CD4-positive, alpha-beta T cell (primary cell): ENCODE results near the gene MTHFD2. TPM values are rescaled to one million over a fixed set of nuclear protein-coding genes. Genes with fewer than 3 reads are reported as not detected.

ENCODE experiments used
- ATAC-seq: fragments of 200-7000 bp; cut with Tn5 transposase; one replicate; pipeline ENCODE4 v1.10.0; 2022; ENCODE audit warnings: mild to moderate bottlenecking; ENCODE audit not compliant: poor library complexity
- CTCF ChIA-PET: fragments of 350-600 bp; sonication (Branson Sonifier 250); formaldehyde crosslinking; loops from one replicate; lab custom pipeline; 2021; ENCODE audit warnings: antibody characterized with exemption, inconsistent platforms; lab: Charles Lee
- POLR2A ChIA-PET: fragments of 350-600 bp; sonication (Branson Sonifier 250); formaldehyde crosslinking; loops from one replicate; lab custom pipeline; 2021; ENCODE audit warnings: antibody characterized with exemption, inconsistent platforms; lab: Charles Lee
- DNase-seq, 14 experiments: peaks; one replicate each; pipeline ENCODE4 v3.0.0-alpha.2; 2013 to 2020; ENCODE audit warnings: mixed read lengths in 2 of 14
- H3K27ac ChIP-seq, 2 donors: one replicate each; pipeline versions ENCODE4 v1.5.1 to v1.7.0; 2013; ENCODE audit warnings: low read length in 2 of 2, low read depth in 1 of 2, mild to moderate bottlenecking in 1 of 2
- H3K27me3 ChIP-seq, 2 experiments: 1 replicate in 1 of 2; 2 replicates in 1 of 2; pipeline versions ENCODE4 v1.6.1 to v1.7.0; 2013; ENCODE audit warnings: low read length in 2 of 2, control low read depth in 1 of 2, mild to moderate bottlenecking in 1 of 2, moderate library complexity in 1 of 2; ENCODE audit not compliant: insufficient read depth in 2 of 2, control insufficient read depth in 1 of 2
- H3K36me3 ChIP-seq: one replicate; pipeline ENCODE4 v1.6.1; 2013; ENCODE audit warnings: low read length, control low read depth; ENCODE audit not compliant: insufficient read depth
- H3K4me1 ChIP-seq: one replicate; pipeline ENCODE4 v1.6.1; 2013; ENCODE audit warnings: low read length, control low read depth; ENCODE audit not compliant: insufficient read depth
- H3K4me3 ChIP-seq: one replicate; pipeline ENCODE4 v1.5.1; 2013; ENCODE audit warnings: mild to moderate bottlenecking, low read length, moderate library complexity
- H3K9me3 ChIP-seq, 2 experiments: 1 replicate in 1 of 2; 2 replicates in 1 of 2; pipeline versions ENCODE4 v1.6.1 to v1.7.0; 2013; ENCODE audit warnings: low read length in 2 of 2, mild to moderate bottlenecking in 2 of 2, control low read depth in 1 of 2, moderate library complexity in 1 of 2; ENCODE audit not compliant: control insufficient read depth in 1 of 2, insufficient read depth in 1 of 2
- H3K27ac Mint-ChIP-seq: one replicate; pipeline ENCODE4 v1.8.0; 2020; ENCODE audit warnings: mixed read lengths
- H3K27me3 Mint-ChIP-seq: one replicate; pipeline ENCODE4 v1.8.0; 2021; ENCODE audit warnings: mixed read lengths
- H3K36me3 Mint-ChIP-seq: one replicate; pipeline ENCODE4 v1.8.0; 2021; ENCODE audit warnings: low read depth, mixed read lengths
- H3K4me1 Mint-ChIP-seq: one replicate; pipeline ENCODE4 v1.8.0; 2021; ENCODE audit warnings: low read depth, mixed read lengths
- H3K4me3 Mint-ChIP-seq: one replicate; pipeline ENCODE4 v1.8.0; 2020; ENCODE audit warnings: mild to moderate bottlenecking, mixed read lengths
- H3K9me3 Mint-ChIP-seq: one replicate; pipeline ENCODE4 v1.8.0; 2020; ENCODE audit warnings: mixed read lengths
- intact Hi-C, 2 experiments: fragments of 100-400 bp; cut with DNase I in 1 of 2; cut with micrococcal nuclease in 1 of 2; formaldehyde crosslinking; loops; one replicate each; pipeline versions ENCODE4 v1.15.1 to v1.9.0; 2023 to 2025; cut with DNase I, micrococcal nuclease
- polyA plus RNA-seq, 2 donors: library from polyadenylated mRNA; unstranded; fragments of 120-200 nt; gene quantifications; one replicate each; pipeline ENCODE4 v1.2.1, GENCODE V29; 2013
- total RNA-seq, 174 experiments: library from RNA in 2 of 174; stranded (reverse) in 2 of 174; gene quantifications; one replicate each; pipeline ENCODE4 v1.2.3 and lab custom pipeline; 2021 to 2026
- TF ChIP-seq, protein P1 (sequence below): fragments of 200-600 bp; IDR thresholded peaks from one replicate; pipeline ENCODE4 v1.8.0; 2022; ENCODE audit warnings: antibody characterized with exemption, mild to moderate bottlenecking

Gene MTHFD2
- total RNA-seq (10 to 100 TPM; 18.6 to 21.6 TPM), total RNA-seq (lab: John Stamatoyannopoulos, UW) (22.9 to 1,478 (median 88.2) reads per million in 172 experiments)
- polyA plus RNA-seq (2013, experiment 1 of 2) = 21.7 TPM
- 23.3 TPM for polyA plus RNA-seq (2013, experiment 2 of 2)

DNA sequence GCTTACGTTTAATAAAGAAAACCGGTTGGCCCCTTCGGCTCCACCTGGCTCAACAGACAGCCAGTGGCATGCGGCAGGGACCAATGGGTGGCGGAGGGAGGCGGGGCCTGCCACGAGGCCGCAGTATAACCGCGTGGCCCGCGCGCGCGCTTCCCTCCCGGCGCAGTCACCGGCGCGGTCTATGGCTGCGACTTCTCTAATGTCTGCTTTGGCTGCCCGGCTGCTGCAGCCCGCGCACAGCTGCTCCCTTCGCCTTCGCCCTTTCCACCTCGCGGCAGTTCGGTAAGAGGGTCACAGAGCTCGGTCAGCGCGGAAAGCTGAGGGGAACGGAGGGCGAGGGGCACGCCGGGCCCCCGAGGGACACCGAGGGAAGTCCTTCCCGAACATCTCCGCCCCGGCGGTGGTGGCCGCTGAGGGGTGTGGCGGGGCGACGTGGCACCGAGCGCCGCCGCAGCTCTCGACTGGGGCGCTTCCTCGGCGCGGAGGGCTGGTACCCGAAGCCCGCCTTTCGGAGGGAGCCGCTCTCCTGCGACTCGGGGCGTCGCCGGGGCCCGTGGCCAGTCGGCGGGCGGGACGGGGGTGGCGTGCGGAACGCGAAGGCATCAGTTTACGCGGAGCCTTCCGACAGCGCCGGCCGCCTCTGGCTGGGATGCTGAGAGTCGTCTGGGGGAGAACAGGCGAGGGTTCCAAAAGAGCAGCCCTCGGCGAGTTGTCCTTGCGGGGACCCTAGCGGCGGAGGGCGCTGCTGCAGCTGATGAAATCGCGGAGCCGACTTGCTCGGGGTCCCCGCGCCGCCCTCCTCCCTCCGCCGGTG, at the start of gene MTHFD2:
MTHFD2 (plus strand) TSS at position 155 of the 814 bp plus-strand sequence; CDS start at position 182, 27 bp downstream.
- Histone ChIP-seq H3K9me3 (no peaks in the 10 kb centered on the region), H3K27ac (peak within 1 kb of the TSS; percentile 86 to 88), H3K4me3 (peak within 1 kb of the TSS; percentile 89), H3K36me3 (no peaks in the 10 kb centered on the region), H3K4me1 (peaks cover 25% of the 10 kb centered on the region), H3K27me3 (no peaks in the 10 kb centered on the region)
- ChIA-PET CTCF (interaction anchor here (0.8 to 3.8 kb wide), 10 partner anchors 11 to 375 kb away, joined by 3 to 35 read pairs (median 4); partner anchors contain the start of genes MOB1A and STAMBP), POLR2A (interaction anchor here (0.6 to 5.0 kb wide), 19 partner anchors 9 to 371 kb away, joined by 3 to 105 read pairs (median 4); partner anchors contain the start of genes INO80B, MOB1A, MRPL53 and STAMBP)
- Mint-ChIP-seq H3K4me1 (peaks cover 31% of the 10 kb centered on the region), H3K36me3 (peaks cover 9% of the 10 kb centered on the region), H3K27ac (peak within 1 kb of the TSS; percentile 93), H3K27me3 (no peaks in the 10 kb centered on the region), H3K9me3 (no peaks in the 10 kb centered on the region), H3K4me3 (peak within 1 kb of the TSS; percentile 94)
- peak; percentile 75 to 94 (median 85) for DNase-seq
- TF ChIP-seq, protein P1, sequence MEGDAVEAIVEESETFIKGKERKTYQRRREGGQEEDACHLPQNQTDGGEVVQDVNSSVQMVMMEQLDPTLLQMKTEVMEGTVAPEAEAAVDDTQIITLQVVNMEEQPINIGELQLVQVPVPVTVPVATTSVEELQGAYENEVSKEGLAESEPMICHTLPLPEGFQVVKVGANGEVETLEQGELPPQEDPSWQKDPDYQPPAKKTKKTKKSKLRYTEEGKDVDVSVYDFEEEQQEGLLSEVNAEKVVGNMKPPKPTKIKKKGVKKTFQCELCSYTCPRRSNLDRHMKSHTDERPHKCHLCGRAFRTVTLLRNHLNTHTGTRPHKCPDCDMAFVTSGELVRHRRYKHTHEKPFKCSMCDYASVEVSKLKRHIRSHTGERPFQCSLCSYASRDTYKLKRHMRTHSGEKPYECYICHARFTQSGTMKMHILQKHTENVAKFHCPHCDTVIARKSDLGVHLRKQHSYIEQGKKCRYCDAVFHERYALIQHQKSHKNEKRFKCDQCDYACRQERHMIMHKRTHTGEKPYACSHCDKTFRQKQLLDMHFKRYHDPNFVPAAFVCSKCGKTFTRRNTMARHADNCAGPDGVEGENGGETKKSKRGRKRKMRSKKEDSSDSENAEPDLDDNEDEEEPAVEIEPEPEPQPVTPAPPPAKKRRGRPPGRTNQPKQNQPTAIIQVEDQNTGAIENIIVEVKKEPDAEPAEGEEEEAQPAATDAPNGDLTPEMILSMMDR = peak; percentile 81
- intact Hi-C loops = loop anchor here in 1 of 2 experiments (1.0 to 2.0 kb wide), 2 partner anchors 20 to 194 kb away; partner anchors contain the start of gene MOB1A
- ATAC-seq = peak; percentile 81

DNA sequence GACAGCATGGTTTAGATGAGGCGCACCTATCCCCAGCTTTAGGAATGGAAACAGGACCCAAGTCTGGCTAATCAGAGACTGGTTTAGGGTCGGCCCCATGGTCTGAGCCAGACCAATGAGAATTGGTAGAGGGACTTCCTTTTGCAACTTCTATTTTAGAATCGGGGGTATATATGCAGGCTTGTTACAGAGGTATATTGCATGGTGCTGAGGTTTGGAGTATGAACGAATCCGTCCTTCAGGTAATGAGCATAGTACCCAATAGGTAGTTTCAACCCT, 49.2 kb upstream of the MTHFD2 start:
- ChIA-PET CTCF (interaction anchor here (1.2 to 3.3 kb wide), 5 partner anchors 18 to 325 kb away, joined by 4 to 14 read pairs (median 12); partner anchors contain the start of gene MOB1A), POLR2A (interaction anchor here (1.2 to 4.5 kb wide), 3 partner anchors 29 to 325 kb away, joined by 3 to 31 read pairs (median 5); partner anchors contain the start of genes MOB1A and STAMBP)
- Mint-ChIP-seq H3K9me3 (no peaks in the 10 kb centered on the region), H3K4me1 (no peaks in the 10 kb centered on the region), H3K27ac (peak overlapping the region; percentile 62), H3K4me3 (no peak overlapping the region), H3K27me3 (no peaks in the 10 kb centered on the region), H3K36me3 (peaks cover 28% of the 10 kb centered on the region)
- no peak for DNase-seq
- no peak for ATAC-seq
- H3K27me3 ChIP-seq = no peaks in the 10 kb centered on the region
- intact Hi-C loops = loop anchor here (2.0 to 10.0 kb wide), 3 partner anchors 30 to 324 kb away; partner anchors contain the start of genes STAMBP (in 2 of the 2) and MOB1A (in 1 of the 2)
- H3K27ac ChIP-seq = no peak overlapping the region
- H3K9me3 ChIP-seq = no peaks in the 10 kb centered on the region
- peaks cover 23% of the 10 kb centered on the region for H3K4me1 ChIP-seq
- H3K4me3 ChIP-seq = no peak overlapping the region
- TF ChIP-seq, protein P1 = no peak
- H3K36me3 ChIP-seq = peaks cover 18% of the 10 kb centered on the region

DNA sequence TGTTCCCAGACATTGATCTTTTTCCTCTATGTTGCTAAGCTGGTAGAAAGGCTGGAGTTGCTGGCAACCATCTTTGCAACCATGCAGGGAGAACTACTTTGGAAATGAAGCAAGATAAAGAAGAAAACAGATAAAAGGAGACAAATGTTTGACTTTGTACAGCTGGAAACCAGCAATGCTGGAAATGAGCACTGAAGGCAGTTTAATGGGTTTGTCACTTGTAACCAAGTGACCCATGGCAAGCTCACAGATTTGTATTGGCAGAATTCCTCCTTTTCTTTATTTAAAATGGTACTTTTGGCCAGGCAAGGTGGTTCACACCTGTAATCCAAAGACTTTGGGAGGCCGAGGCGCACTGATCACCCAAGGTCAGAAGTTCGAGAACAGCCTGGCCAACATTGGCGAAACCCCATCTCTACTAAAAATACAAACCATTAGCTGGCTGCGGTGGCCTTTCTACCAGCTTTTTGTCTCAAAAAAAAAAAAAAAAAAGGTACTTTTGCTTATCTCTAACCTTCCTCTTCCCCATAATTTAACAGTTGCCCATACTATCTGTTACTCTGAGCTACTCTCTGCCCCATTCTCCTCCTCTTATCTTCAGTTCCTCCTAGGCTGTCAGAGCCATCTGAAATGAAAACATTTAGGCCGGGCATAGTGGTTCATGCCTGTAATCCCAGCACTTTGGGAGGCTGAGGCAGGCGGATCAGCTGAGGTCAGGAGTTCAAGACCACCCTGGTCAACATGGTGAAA, 48.7 kb upstream of the MTHFD2 start:
- H3K36me3 ChIP-seq = peaks cover 18% of the 10 kb centered on the region
- Mint-ChIP-seq H3K27me3 (no peaks in the 10 kb centered on the region), H3K27ac (peak overlapping the region; percentile 62), H3K9me3 (no peaks in the 10 kb centered on the region), H3K4me1 (no peaks in the 10 kb centered on the region), H3K4me3 (peak overlapping the region; percentile 40), H3K36me3 (peaks cover 32% of the 10 kb centered on the region)
- H3K27me3 ChIP-seq = no peaks in the 10 kb centered on the region
- no peaks in the 10 kb centered on the region for H3K9me3 ChIP-seq
- TF ChIP-seq, protein P1 = no peak
- CTCF ChIA-PET = interaction anchor here (1.5 to 3.3 kb wide), 4 partner anchors 29 to 326 kb away, joined by 4 to 16 read pairs (median 13); partner anchors contain the start of gene MOB1A
- POLR2A ChIA-PET = interaction anchor here (1.2 to 4.5 kb wide), 3 partner anchors 28 to 326 kb away, joined by 3 to 31 read pairs (median 5); partner anchors contain the start of genes MOB1A and STAMBP
- ATAC-seq (no peak), DNase-seq (no peak)
- no peak overlapping the region for H3K27ac ChIP-seq
- H3K4me1 ChIP-seq = peaks cover 23% of the 10 kb centered on the region
- H3K4me3 ChIP-seq = no peak overlapping the region
- intact Hi-C loops = loop anchor here (2.0 to 10.0 kb wide), 3 partner anchors 29 to 325 kb away; partner anchors contain the start of genes STAMBP (in 2 of the 2) and MOB1A (in 1 of the 2)
